H9 (cell line): ENCODE results near the gene NR2F1-AS1. TPM values are rescaled to one million over a fixed set of nuclear protein-coding genes. Genes with fewer than 3 reads are reported as not detected.

Source experiments
- DNase-seq: peaks from one replicate; pipeline ENCODE4 v3.0.0-alpha.2; 2017
- H2AFZ ChIP-seq: one replicate; pipeline ENCODE4 v1.6.1; 2013; ENCODE audit warnings: mild to moderate bottlenecking, low read length, control low read depth, moderate library complexity
- H2AK5ac ChIP-seq: 2 replicates; pipeline ENCODE4 v1.6.1; 2013; ENCODE audit warnings: low read length, control low read depth, mixed read lengths; ENCODE audit not compliant: insufficient read length
- H2BK120ac ChIP-seq: one replicate; pipeline ENCODE4 v1.6.1; 2013; ENCODE audit warnings: low read depth, mild to moderate bottlenecking, low read length, control low read depth, inconsistent platforms; ENCODE audit not compliant: poor library complexity, severe bottlenecking
- H2BK12ac ChIP-seq: 2 replicates; pipeline ENCODE4 v1.6.1; 2013; ENCODE audit warnings: low read length, control low read depth, mixed read lengths, low read depth; ENCODE audit not compliant: insufficient read length
- H2BK15ac ChIP-seq: 2 replicates; pipeline ENCODE4 v1.6.1; 2013; ENCODE audit warnings: low read depth, low read length, control low read depth
- H2BK20ac ChIP-seq: one replicate; pipeline ENCODE4 v1.6.1; 2013; ENCODE audit warnings: low read depth, mild to moderate bottlenecking, low read length, control low read depth, inconsistent platforms; ENCODE audit not compliant: poor library complexity, severe bottlenecking
- H2BK5ac ChIP-seq: 2 replicates; pipeline ENCODE4 v1.6.1; 2013; ENCODE audit warnings: low read length, control low read depth, mixed read lengths; ENCODE audit not compliant: insufficient read length
- H3K14ac ChIP-seq: 2 replicates; pipeline ENCODE4 v1.6.1; 2013; ENCODE audit warnings: low read length, control low read depth; ENCODE audit not compliant: insufficient read depth
- H3K18ac ChIP-seq: 2 replicates; pipeline ENCODE4 v1.6.1; 2013; ENCODE audit warnings: low read depth, mild to moderate bottlenecking, mixed read lengths, low read length, control low read depth; ENCODE audit not compliant: insufficient read length
- H3K23ac ChIP-seq: 2 replicates; pipeline ENCODE4 v1.6.1; 2013; ENCODE audit warnings: low read length, control low read depth, mixed read lengths, low read depth; ENCODE audit not compliant: insufficient read length
- H3K23me2 ChIP-seq: 2 replicates; pipeline ENCODE4 v1.6.1; 2013; ENCODE audit warnings: low read depth, mild to moderate bottlenecking, mixed read lengths, low read length, control low read depth; ENCODE audit not compliant: insufficient read length, poor library complexity, severe bottlenecking
- H3K27ac ChIP-seq: 2 replicates; pipeline ENCODE4 v1.5.1; 2013; ENCODE audit warnings: low read length, control low read depth, mixed read lengths, low read depth; ENCODE audit not compliant: insufficient read length
- H3K27me3 ChIP-seq: 2 replicates; pipeline ENCODE4 v1.6.1; 2013; ENCODE audit warnings: low read length, control low read depth, inconsistent platforms; ENCODE audit not compliant: insufficient read depth
- H3K4ac ChIP-seq: 2 replicates; pipeline ENCODE4 v1.6.1; 2013; ENCODE audit warnings: low read depth, mild to moderate bottlenecking, control low read depth, inconsistent platforms, low read length, moderate library complexity
- H3K4me1 ChIP-seq: 2 replicates; pipeline ENCODE4 v1.6.1; 2013; ENCODE audit warnings: low read length, control low read depth, inconsistent platforms; ENCODE audit not compliant: insufficient read depth
- H3K4me2 ChIP-seq: 2 replicates; pipeline ENCODE4 v1.6.1; 2013; ENCODE audit warnings: low read length, control low read depth, mixed read lengths; ENCODE audit not compliant: insufficient read length, insufficient read depth
- H3K56ac ChIP-seq: 2 replicates; pipeline ENCODE4 v1.6.1; 2013; ENCODE audit warnings: low read depth, mild to moderate bottlenecking, mixed read lengths, low read length, control low read depth; ENCODE audit not compliant: insufficient read length
- H3K79me1 ChIP-seq: 2 replicates; pipeline ENCODE4 v1.6.1; 2013; ENCODE audit warnings: low read depth, mild to moderate bottlenecking, moderate library complexity, low read length, control low read depth, inconsistent platforms; ENCODE audit not compliant: insufficient read depth, poor library complexity, severe bottlenecking
- H3K79me2 ChIP-seq: 2 replicates; pipeline ENCODE4 v1.6.1; 2013; ENCODE audit warnings: low read length, control low read depth, inconsistent platforms; ENCODE audit not compliant: insufficient read depth
- H3K9ac ChIP-seq: 2 replicates; pipeline ENCODE4 v1.6.1; 2013; ENCODE audit warnings: low read length, control low read depth, mixed read lengths; ENCODE audit not compliant: insufficient read length; ENCODE audit errors: extremely low read depth
- H3K9me3 ChIP-seq: one replicate; pipeline ENCODE4 v1.6.1; 2013; ENCODE audit warnings: low read depth, low read length, inconsistent platforms; ENCODE audit not compliant: control insufficient read depth
- H3T11ph ChIP-seq: one replicate; pipeline ENCODE4 v1.6.1; 2013; ENCODE audit warnings: mild to moderate bottlenecking, low read length, control low read depth, inconsistent platforms
- H4K20me1 ChIP-seq: one replicate; pipeline ENCODE4 v1.6.1; 2013; ENCODE audit not compliant: control insufficient read depth, insufficient read length, insufficient read depth
- H4K5ac ChIP-seq: 2 replicates; pipeline ENCODE4 v1.6.1; 2013; ENCODE audit warnings: low read depth, mild to moderate bottlenecking, mixed read lengths, low read length, control low read depth; ENCODE audit not compliant: insufficient read length
- H4K8ac ChIP-seq: replicated peaks from 2 replicates; pipeline ENCODE4 v1.6.1; 2013; ENCODE audit warnings: low read length, control low read depth, mixed read lengths, low read depth; ENCODE audit not compliant: insufficient read length
- H4K91ac ChIP-seq: 2 replicates; pipeline ENCODE4 v1.6.1; 2013; ENCODE audit warnings: low read depth, mild to moderate bottlenecking, moderate library complexity, mixed read lengths, low read length, control low read depth; ENCODE audit not compliant: insufficient read length
- H3K27ac Mint-ChIP-seq, 3 experiments: 2 replicates in 2 of 3; 3 replicates in 1 of 3; pipeline ENCODE4 v1.8.0; 2020 to 2021; ENCODE audit warnings: mixed read lengths in 3 of 3, mild to moderate bottlenecking in 1 of 3, moderate library complexity in 1 of 3
- H3K27me3 Mint-ChIP-seq: 2 replicates; pipeline ENCODE4 v1.8.0; 2021; ENCODE audit warnings: low read depth, mild to moderate bottlenecking, moderate library complexity, mixed read lengths
- H3K36me3 Mint-ChIP-seq, 3 experiments: 2 replicates in 2 of 3; 3 replicates in 1 of 3; pipeline ENCODE4 v1.8.0; 2020 to 2021; ENCODE audit warnings: low read depth in 3 of 3, mixed read lengths in 3 of 3; ENCODE audit not compliant: insufficient read depth in 1 of 3
- H3K4me1 Mint-ChIP-seq, 2 experiments: 2 replicates each; pipeline ENCODE4 v1.8.0; 2020; ENCODE audit warnings: mixed read lengths in 2 of 2
- H3K4me3 Mint-ChIP-seq, 2 experiments: 2 replicates in 1 of 2; 3 replicates in 1 of 2; pipeline ENCODE4 v1.8.0; 2020 to 2021; ENCODE audit warnings: mild to moderate bottlenecking in 2 of 2, mixed read lengths in 2 of 2, moderate library complexity in 1 of 2
- H3K9me3 Mint-ChIP-seq, 2 experiments: 2 replicates in 1 of 2; 3 replicates in 1 of 2; pipeline ENCODE4 v1.8.0; 2020; ENCODE audit warnings: mild to moderate bottlenecking in 2 of 2, mixed read lengths in 2 of 2, moderate library complexity in 1 of 2
- CTCF ChIP-seq: fragments of 200-600 bp; sonication (generic); conservative IDR thresholded peaks from 3 replicates; pipeline ENCODE4 v1.8.0; 2021; ENCODE audit warnings: antibody characterized with exemption, mild to moderate bottlenecking
- WGBS: extraction: QIAGEN DNeasy Blood & Tissue Kit; methylation state at CpG from one replicate; pipeline ENCODE4 v1.1.7; 2013; ENCODE audit warnings: missing lambda C conversion rate, low lambda C conversion rate, mixed read lengths; ENCODE audit not compliant: insufficient read length; ENCODE audit errors: extremely low coverage; 5-methylcytosine and 5-hydroxymethylcytosine counted together
- total RNA-seq: library from RNA; stranded (reverse); gene quantifications from 2 replicates; pipeline ENCODE4 v1.2.1, GENCODE V29; 2021

Gene NR2F1-AS1
- total RNA-seq, 1 experiment from 2014 or later = 1.9 TPM

GRCh38 chr5:93587597-93588351 lies 6.8 kb upstream of the NR2F1-AS1 start:
- Mint-ChIP-seq H3K4me3 (peak overlapping the region in 1 of 2 experiments; percentile 69; a peak in 3 of 5 replicates), H3K27me3 (peaks cover 38% of the 10 kb centered on the region), H3K9me3 (peaks cover 2 to 13% of the 10 kb centered on the region in 2 experiments; a peak in 3 of 5 replicates), H3K36me3 (peaks cover 0 to 2% (median 0%) of the 10 kb centered on the region in 3 experiments; a peak in 1 of 7 replicates), H3K4me1 (peaks cover 10 to 21% of the 10 kb centered on the region in 2 experiments), H3K27ac (no peak overlapping the region)
- Histone ChIP-seq H4K8ac (no peak overlapping the region), H3K4me1 (peaks cover 2% of the 10 kb centered on the region; the same call in 1 of the 2 replicates), H4K91ac (no peak overlapping the region), H3K23me2 (no peaks in the 10 kb centered on the region), H3K18ac (no peak overlapping the region), H3K14ac (no peak overlapping the region), H3K27me3 (peaks cover 84% of the 10 kb centered on the region), H2BK15ac (no peak overlapping the region), H3K4ac (no peak overlapping the region), H3K23ac (no peak overlapping the region), H3K27ac (no peak overlapping the region), H3K9ac (no peak overlapping the region), H2BK12ac (no peak overlapping the region), H2AFZ (no peak overlapping the region), H3K4me2 (no peak overlapping the region), H2BK5ac (no peak overlapping the region), H3T11ph (no peak overlapping the region), H3K79me2 (no peaks in the 10 kb centered on the region), H4K5ac (no peak overlapping the region), H2AK5ac (no peak overlapping the region), H4K20me1 (no peaks in the 10 kb centered on the region), H3K79me1 (no peaks in the 10 kb centered on the region), H2BK120ac (no peak overlapping the region), H3K9me3 (no peaks in the 10 kb centered on the region), H3K56ac (no peak overlapping the region), H2BK20ac (no peak overlapping the region)
- DNase-seq = peak; percentile 68
- WGBS = no CpG with 5 or more reads among the region's 59 CpGs
- TF ChIP-seq CTCF = no peak
